Neuronal stem cell (in vitro differentiated cells): ENCODE measurements around the gene RASA3.

Experiments
- DNase-seq: peaks from one replicate; pipeline ENCODE4 v3.0.0-alpha.2; 2013; ENCODE audit warnings: low spot score
- H2AFZ ChIP-seq: one replicate; pipeline ENCODE4 v1.6.1; 2013; ENCODE audit warnings: mild to moderate bottlenecking, low read length, inconsistent platforms
- H2AK5ac ChIP-seq: 2 replicates; pipeline ENCODE4 v1.6.1; 2013; ENCODE audit warnings: low read depth, mild to moderate bottlenecking, inconsistent platforms, low read length, moderate library complexity, mixed read lengths
- H2BK120ac ChIP-seq: 2 replicates; pipeline ENCODE4 v1.6.1; 2013; ENCODE audit warnings: low read depth, mild to moderate bottlenecking, inconsistent platforms, low read length, moderate library complexity, mixed read lengths
- H2BK12ac ChIP-seq: one replicate; pipeline ENCODE4 v1.6.1; 2013; ENCODE audit warnings: low read length, inconsistent platforms
- H2BK15ac ChIP-seq: 2 replicates; pipeline ENCODE4 v1.6.1; 2013; ENCODE audit warnings: mild to moderate bottlenecking, low read length, inconsistent platforms, mixed read lengths
- H2BK5ac ChIP-seq: one replicate; pipeline ENCODE4 v1.6.1; 2013; ENCODE audit warnings: inconsistent platforms, mild to moderate bottlenecking, low read length, moderate library complexity
- H3K14ac ChIP-seq: one replicate; pipeline ENCODE4 v1.6.1; 2013; ENCODE audit warnings: low read length, inconsistent platforms
- H3K18ac ChIP-seq: 2 replicates; pipeline ENCODE4 v1.6.1; 2013; ENCODE audit warnings: low read length, inconsistent platforms
- H3K23ac ChIP-seq: 2 replicates; pipeline ENCODE4 v1.6.1; 2013; ENCODE audit warnings: low read depth, mild to moderate bottlenecking, mixed read lengths, low read length, inconsistent platforms; ENCODE audit not compliant: poor library complexity
- H3K27ac ChIP-seq: replicated peaks from 3 replicates; pipeline ENCODE4 v1.5.1; 2013; ENCODE audit warnings: low read length, inconsistent platforms
- H3K27me3 ChIP-seq, 3 experiments: 2 replicates each; pipeline ENCODE4 v1.6.1; 2013; ENCODE audit warnings: low read length in 3 of 3, mild to moderate bottlenecking in 2 of 3, inconsistent platforms in 1 of 3, low read depth in 1 of 3, mixed read lengths in 1 of 3, moderate library complexity in 1 of 3; ENCODE audit not compliant: control insufficient read depth in 3 of 3, insufficient read depth in 3 of 3
- H3K36me3 ChIP-seq, 2 donors: replicated peaks in 1 of 2; 2 replicates each; pipeline ENCODE4 v1.6.1; 2013; ENCODE audit warnings: low read length in 2 of 2; ENCODE audit not compliant: control insufficient read depth in 2 of 2, insufficient read depth in 2 of 2
- H3K4ac ChIP-seq: 2 replicates; pipeline ENCODE4 v1.6.1; 2013; ENCODE audit warnings: inconsistent platforms, mild to moderate bottlenecking, low read length, moderate library complexity
- H3K4me1 ChIP-seq, 2 donors: 1 replicate in 1 of 2; 2 replicates in 1 of 2; pipeline ENCODE4 v1.6.1; 2013; ENCODE audit warnings: low read length in 2 of 2, low read depth in 1 of 2; ENCODE audit not compliant: control insufficient read depth in 2 of 2, insufficient read depth in 1 of 2
- H3K4me2 ChIP-seq: one replicate; pipeline ENCODE4 v1.6.1; 2013; ENCODE audit warnings: mild to moderate bottlenecking, low read length, inconsistent platforms; ENCODE audit not compliant: insufficient read depth, poor library complexity, severe bottlenecking
- H3K4me3 ChIP-seq, 2 donors: 2 replicates each; pipeline ENCODE4 v1.5.1; 2013; ENCODE audit warnings: low read length in 2 of 2, mild to moderate bottlenecking in 2 of 2, inconsistent platforms in 1 of 2, moderate library complexity in 1 of 2
- H3K79me1 ChIP-seq: one replicate; pipeline ENCODE4 v1.6.1; 2013; ENCODE audit warnings: low read depth, mild to moderate bottlenecking, inconsistent platforms, low read length, moderate library complexity
- H3K9ac ChIP-seq: one replicate; pipeline ENCODE4 v1.6.1; 2013; ENCODE audit warnings: mild to moderate bottlenecking, low read depth, low read length, inconsistent platforms; ENCODE audit not compliant: poor library complexity
- H3K9me3 ChIP-seq, 2 donors: replicated peaks in 1 of 2; 2 replicates each; pipeline versions ENCODE3 to v1.6.1; 2013; ENCODE audit warnings: low read length in 2 of 2, mild to moderate bottlenecking in 2 of 2, inconsistent platforms in 1 of 2, low read depth in 1 of 2, mixed read lengths in 1 of 2, moderate library complexity in 1 of 2; ENCODE audit not compliant: control insufficient read depth in 2 of 2, insufficient read depth in 1 of 2
- H4K8ac ChIP-seq: one replicate; pipeline ENCODE4 v1.6.1; 2013; ENCODE audit warnings: low read depth, mild to moderate bottlenecking, inconsistent platforms, low read length, moderate library complexity
- H4K91ac ChIP-seq: one replicate; pipeline ENCODE4 v1.6.1; 2013; ENCODE audit warnings: low read length, low read depth, mild to moderate bottlenecking, inconsistent platforms; ENCODE audit not compliant: poor library complexity
- WGBS, 2 donors: extraction: QIAGEN DNeasy Blood & Tissue Kit; methylation state at CpG; one replicate each; pipeline ENCODE4 v1.1.7; 2013; ENCODE audit warnings: missing lambda C conversion rate in 2 of 2, mixed read lengths in 1 of 2; ENCODE audit not compliant: insufficient read length in 2 of 2, insufficient replicate concordance in 1 of 2; ENCODE audit errors: extremely low coverage in 2 of 2; 5-methylcytosine and 5-hydroxymethylcytosine counted together

RASA3 gene

DNA sequence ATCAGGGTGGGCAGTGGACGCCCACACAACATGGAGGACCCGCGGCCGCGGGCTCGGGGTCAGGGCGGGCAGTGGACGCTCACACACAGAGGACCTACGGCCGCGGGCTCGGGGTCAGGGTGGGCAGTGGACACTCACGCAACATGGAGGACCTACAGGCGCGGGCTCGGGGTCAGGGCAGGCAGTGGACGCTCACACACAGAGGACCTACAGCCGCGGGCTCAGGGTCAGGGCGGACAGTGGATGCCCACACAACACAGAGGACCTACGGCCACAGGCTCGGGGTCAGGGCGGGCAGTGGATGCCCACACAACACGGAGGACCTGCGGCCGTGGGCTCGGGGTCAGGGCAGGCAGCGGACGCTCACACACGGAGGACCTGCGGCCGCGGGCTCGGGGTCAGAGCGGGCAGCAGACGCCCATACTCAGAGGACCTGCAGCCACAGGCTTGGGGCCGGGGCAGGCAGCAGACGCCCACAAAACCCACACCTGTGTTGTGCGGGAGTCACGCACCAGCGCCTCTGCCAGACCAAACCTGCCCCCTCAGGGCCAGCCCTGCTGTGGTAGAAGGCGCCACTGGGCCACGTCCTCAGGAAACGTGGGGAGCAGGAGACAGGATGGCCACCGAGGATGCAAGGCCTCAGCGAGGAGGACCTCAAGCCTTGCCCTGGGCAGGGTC lies 131.0 kb downstream of the RASA3 start:
- peak overlapping the region; percentile 89 for H3K23ac ChIP-seq
- peak overlapping the region; percentile 21 for H3K9ac ChIP-seq
- H4K91ac ChIP-seq, result peak overlapping the region; percentile 56
- H3K9me3 ChIP-seq, result no peaks in the 10 kb centered on the region
- H3K36me3 ChIP-seq, result peaks cover 3 to 47% of the 10 kb centered on the region in 2 donors
- peak overlapping the region; percentile 97 for H3K14ac ChIP-seq
- no peak overlapping the region for H3K27ac ChIP-seq
- no peak overlapping the region for H2BK120ac ChIP-seq
- H3K4me3 ChIP-seq, result peak overlapping the region in 1 of 2 donors; percentile 62
- H3K18ac ChIP-seq, result peak overlapping the region; percentile 94
- peak overlapping the region; percentile 89 for H3K4ac ChIP-seq
- peak overlapping the region; percentile 94 for H2BK12ac ChIP-seq
- H3K27me3 ChIP-seq, result no peaks in the 10 kb centered on the region
- WGBS, 2 donors, result no CpG with 5 or more reads among the region's 46 CpGs
- no peak overlapping the region for H2AFZ ChIP-seq
- H2BK15ac ChIP-seq, result peak overlapping the region; percentile 5
- peaks cover 0 to 2% of the 10 kb centered on the region in 2 donors for H3K4me1 ChIP-seq
- H3K79me1 ChIP-seq, result no peaks in the 10 kb centered on the region
- no peak for DNase-seq
- H3K4me2 ChIP-seq, result no peak overlapping the region
- H2BK5ac ChIP-seq, result peak overlapping the region; percentile 75
- peak overlapping the region; percentile 95 for H2AK5ac ChIP-seq
- peak overlapping the region; percentile 0 for H4K8ac ChIP-seq

DNA sequence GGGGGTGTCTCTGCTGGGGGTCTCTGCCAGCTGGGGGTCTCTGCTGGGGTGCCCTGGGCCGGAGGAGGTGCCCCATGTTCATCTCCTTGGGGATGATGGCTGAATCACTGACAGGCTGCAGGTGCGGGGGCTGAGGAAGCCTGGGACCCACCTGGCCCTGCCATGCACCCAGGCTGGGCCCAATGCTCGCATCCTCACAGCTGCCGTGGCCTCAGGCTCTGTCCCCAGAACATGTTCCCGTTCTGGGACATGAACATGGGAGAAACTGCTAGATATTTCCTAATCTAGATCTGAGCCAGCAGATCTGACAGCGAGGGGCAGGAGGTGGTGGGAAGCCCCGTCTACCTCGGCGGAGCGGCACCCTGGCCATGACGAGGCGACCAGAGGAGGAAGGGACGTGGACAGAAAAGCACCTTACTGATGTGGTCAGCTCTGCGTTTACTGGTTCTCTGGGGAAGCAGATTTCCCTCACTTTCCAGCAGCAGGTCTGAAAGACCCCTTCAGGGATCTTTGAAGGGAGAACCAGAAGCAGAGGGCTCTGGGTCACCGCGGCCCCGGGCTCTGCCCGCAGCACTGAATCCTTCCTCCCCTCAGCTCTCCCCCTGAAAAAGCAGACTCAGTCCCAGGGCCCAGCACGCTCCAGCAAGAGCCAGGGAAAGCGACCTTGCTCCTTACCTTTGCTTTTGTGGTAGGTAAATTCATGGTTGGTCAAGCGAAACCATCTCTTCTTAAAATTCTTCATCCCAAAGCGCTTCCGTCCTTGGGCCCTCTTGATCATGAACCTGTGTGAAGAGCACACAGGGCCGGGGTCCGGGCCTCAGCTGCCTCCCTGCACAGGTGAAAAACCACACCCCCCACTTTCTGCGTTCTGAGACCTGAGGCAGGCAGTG lies 132.0 kb downstream of the RASA3 start:
- WGBS, 2 donors, result no CpG with 5 or more reads among the region's 26 CpGs
- Histone ChIP-seq H3K27me3 (no peaks in the 10 kb centered on the region), H3K9me3 (no peaks in the 10 kb centered on the region), H3K36me3 (peaks cover 6 to 52% of the 10 kb centered on the region in 2 donors), H2BK120ac (no peak overlapping the region), H2BK5ac (peak overlapping the region; percentile 39), H3K4ac (no peak overlapping the region), H3K27ac (no peak overlapping the region), H3K79me1 (peaks cover 1% of the 10 kb centered on the region), H3K18ac (no peak overlapping the region), H2BK15ac (no peak overlapping the region), H4K91ac (no peak overlapping the region), H3K4me3 (no peak overlapping the region), H3K23ac (peak overlapping the region; percentile 65), H2BK12ac (no peak overlapping the region), H3K4me1 (peaks cover 0 to 2% of the 10 kb centered on the region in 2 donors), H3K14ac (peak overlapping the region; percentile 82), H2AK5ac (peak overlapping the region; percentile 70), H4K8ac (no peak overlapping the region), H3K4me2 (no peak overlapping the region), H2AFZ (no peak overlapping the region), H3K9ac (peak overlapping the region; percentile 44)
- DNase-seq, result no peak

DNA sequence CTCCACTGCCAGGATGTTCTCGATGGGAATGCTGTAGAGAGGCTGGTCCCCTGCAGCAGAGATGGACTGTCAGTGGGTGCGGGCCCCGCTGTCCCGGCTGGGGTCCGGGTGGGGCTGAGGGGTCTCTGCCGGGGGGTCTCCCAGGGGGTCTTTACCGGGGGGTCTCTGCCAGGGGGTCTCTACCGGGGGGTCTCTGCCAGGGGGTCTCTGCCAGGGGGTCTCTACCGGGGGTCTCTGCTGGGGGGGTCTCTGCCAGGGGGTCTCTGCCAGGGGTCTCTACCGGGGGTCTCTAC lies 132.9 kb downstream of the RASA3 start:
- no peak overlapping the region for H2BK12ac ChIP-seq
- peaks cover 6 to 59% of the 10 kb centered on the region in 2 donors for H3K36me3 ChIP-seq
- no peak overlapping the region for H2BK5ac ChIP-seq
- H3K4me3 ChIP-seq, result no peak overlapping the region
- H3K4me2 ChIP-seq, result no peak overlapping the region
- H3K18ac ChIP-seq, result no peak overlapping the region
- no peak overlapping the region for H2BK15ac ChIP-seq
- no peak overlapping the region for H2AFZ ChIP-seq
- H3K4ac ChIP-seq, result no peak overlapping the region
- H3K14ac ChIP-seq, result no peak overlapping the region
- H2AK5ac ChIP-seq, result no peak overlapping the region
- no peaks in the 10 kb centered on the region for H3K27me3 ChIP-seq
- H3K23ac ChIP-seq, result no peak overlapping the region
- peaks cover 1% of the 10 kb centered on the region for H3K79me1 ChIP-seq
- no CpG with 5 or more reads among the region's 10 CpGs for WGBS, 2 donors
- H4K91ac ChIP-seq, result no peak overlapping the region
- no peak overlapping the region for H4K8ac ChIP-seq
- no peak overlapping the region for H3K27ac ChIP-seq
- H3K9ac ChIP-seq, result no peak overlapping the region
- no peaks in the 10 kb centered on the region for H3K9me3 ChIP-seq
- DNase-seq, result no peak
- H3K4me1 ChIP-seq, result peaks cover 0 to 2% of the 10 kb centered on the region in 2 donors
- H2BK120ac ChIP-seq, result no peak overlapping the region
